ENCODE data around the gene SLC49A3. TPM values are rescaled to one million over a fixed set of nuclear protein-coding genes. Genes with fewer than 3 reads are reported as not detected.

Gene SLC49A3
- total RNA-seq, 4 donors from 2014 or later, result 7.8 to 20.1 (median 14.4) TPM

GRCh38 chr4:723751-724530, 35.0 kb upstream of the SLC49A3 start:
- no peak for TF ChIP-seq CTCF (IDR thresholded peaks at IDR 0.05; ENCODE audit: low read depth)

DNA sequence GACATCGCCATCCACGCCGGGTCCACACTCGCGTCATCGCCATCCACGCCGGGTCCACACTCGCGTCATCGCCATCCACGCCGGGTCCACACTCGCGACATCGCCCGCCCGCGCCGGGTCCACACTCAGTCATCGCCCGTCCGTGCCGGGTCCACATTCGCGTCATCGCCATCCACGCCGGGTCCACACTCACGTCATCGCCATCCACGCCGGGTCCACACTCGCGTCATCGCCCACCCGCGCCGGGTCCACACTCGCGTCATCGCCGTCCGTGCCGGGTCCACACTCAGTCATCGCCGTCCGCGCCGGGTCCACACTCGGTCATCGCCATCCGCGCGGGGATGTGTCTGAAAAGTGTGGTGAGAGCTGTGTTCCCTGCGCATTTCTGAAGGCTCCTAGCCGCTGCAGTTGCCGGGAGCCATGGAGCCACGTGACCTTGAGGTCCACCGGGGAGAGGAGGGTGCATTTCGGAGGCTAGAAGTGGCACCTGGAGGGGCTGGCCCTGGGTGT, 34.0 kb upstream of the SLC49A3 start:
- no peak for TF ChIP-seq CTCF (IDR thresholded peaks at IDR 0.05; ENCODE audit: low read depth)

DNA sequence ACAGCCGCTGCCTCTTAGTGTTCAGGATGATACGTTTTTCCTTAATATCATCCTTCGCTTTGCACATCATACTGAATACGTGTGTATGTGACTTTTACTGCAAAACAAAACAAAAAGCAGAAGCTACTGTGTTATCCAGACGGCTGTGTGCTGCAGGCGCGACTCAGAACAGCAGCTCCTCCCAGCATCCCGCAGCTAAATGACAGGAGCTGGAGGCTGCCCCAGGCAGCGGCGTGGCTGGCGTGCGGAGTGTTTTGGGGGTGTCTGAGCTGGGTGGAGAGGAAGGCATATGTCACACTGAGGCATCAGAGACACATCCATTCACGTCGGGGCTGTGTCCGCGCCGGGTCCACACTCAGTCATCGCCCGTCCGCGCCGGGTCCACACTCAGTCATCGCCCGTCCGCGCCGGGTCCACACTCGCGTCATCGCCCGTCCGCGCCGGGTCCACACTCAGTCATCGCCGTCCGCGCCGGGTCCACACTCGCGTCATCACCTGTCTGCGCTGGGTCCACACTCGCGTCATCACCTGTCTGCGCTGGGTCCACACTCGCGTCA, 33.3 kb upstream of the SLC49A3 start:
- TF ChIP-seq CTCF (IDR thresholded peaks at IDR 0.05; ENCODE audit: low read depth), result no peak

GRCh38 chr4:721261-722168, 32.6 kb upstream of the SLC49A3 start:
- no peak for TF ChIP-seq CTCF (IDR thresholded peaks at IDR 0.05; ENCODE audit: low read depth)

DNA sequence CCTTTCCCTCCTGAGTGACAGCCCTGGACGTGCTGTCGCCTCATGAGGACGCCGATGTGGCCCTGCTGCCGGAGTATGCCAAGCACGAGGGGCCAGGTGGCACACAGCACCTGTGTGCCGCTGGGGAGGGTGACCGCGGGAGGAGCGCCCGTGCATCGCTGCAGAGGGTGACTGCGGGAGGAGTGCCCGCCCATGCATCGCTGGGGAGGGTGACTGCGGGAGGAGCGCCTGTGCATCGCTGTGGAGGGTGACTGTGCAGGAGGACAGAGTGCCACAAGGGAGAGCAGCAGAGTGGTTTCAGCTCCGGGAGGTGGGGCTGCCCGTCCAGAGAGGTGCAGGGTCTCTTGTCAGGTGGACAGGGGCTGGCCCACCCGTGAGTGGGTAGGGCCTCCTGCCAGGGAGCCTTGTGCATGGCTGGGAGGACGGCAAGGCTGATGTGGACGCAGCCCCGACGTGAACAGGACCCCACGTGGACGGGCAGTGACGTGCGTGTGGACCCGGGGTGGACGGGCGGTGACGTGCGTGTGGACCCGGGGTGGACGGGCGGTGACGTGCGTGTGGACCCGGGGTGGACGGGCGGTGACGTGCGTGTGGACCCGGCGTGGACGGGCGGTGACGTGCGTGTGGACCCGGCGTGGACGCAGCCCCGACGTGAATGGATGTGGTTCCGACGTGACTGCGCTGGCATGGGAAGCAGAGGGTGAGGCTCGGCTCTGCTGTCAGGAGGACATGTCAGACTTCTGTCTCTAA, 31.3 kb upstream of the SLC49A3 start:
- TF ChIP-seq CTCF (IDR thresholded peaks at IDR 0.05; ENCODE audit: low read depth), result no peak

GRCh38 chr4:718460-718859, 29.5 kb upstream of the SLC49A3 start:
- TF ChIP-seq CTCF (IDR thresholded peaks at IDR 0.05; ENCODE audit: low read depth), result no peak

Data from subcutaneous adipose tissue (tissue), 4 donors.